KMS-11 (cell line): ENCODE results near the gene SLC36A4.
"Not testable (repeated sequence)": the region's sequence is repeated elsewhere in the genome, so short reads cannot be mapped to it uniquely, and the experiment has no call there.

Experiments
- H2AFZ ChIP-seq: fragments of 200-600 bp; sonication (generic); 2 replicates; pipeline ENCODE4 v1.6.1; 2016; ENCODE audit warnings: antibody characterized with exemption, mixed run types, low read depth
- H3K27ac ChIP-seq: fragments of 200-600 bp; sonication (generic); 2 replicates; pipeline ENCODE4 v1.6.1; 2016; ENCODE audit warnings: mild to moderate bottlenecking, mixed run types
- H3K27me3 ChIP-seq: fragments of 200-600 bp; sonication (generic); 2 replicates; pipeline ENCODE4 v1.6.1; 2017; ENCODE audit warnings: mild to moderate bottlenecking, low read depth, mixed run types, moderate library complexity; ENCODE audit not compliant: insufficient read depth
- H3K36me3 ChIP-seq: fragments of 200-600 bp; sonication (generic); 2 replicates; pipeline ENCODE4 v1.6.1; 2017; ENCODE audit warnings: mild to moderate bottlenecking, mixed run types; ENCODE audit not compliant: insufficient read depth
- H3K4me1 ChIP-seq: fragments of 200-600 bp; sonication (generic); 2 replicates; pipeline ENCODE4 v1.6.1; 2016; ENCODE audit warnings: mild to moderate bottlenecking, low read depth, mixed run types; ENCODE audit not compliant: poor library complexity, severe bottlenecking
- H3K4me2 ChIP-seq: fragments of 200-600 bp; sonication (generic); 2 replicates; pipeline ENCODE4 v1.7.0; 2016; ENCODE audit warnings: mild to moderate bottlenecking, mixed run types
- H3K4me3 ChIP-seq: fragments of 200-600 bp; sonication (generic); IDR thresholded peaks from 2 replicates; pipeline ENCODE4 v1.6.1; 2017; ENCODE audit warnings: low read depth, low read length, mixed read lengths; ENCODE audit not compliant: insufficient read depth
- H3K79me2 ChIP-seq: fragments of 200-600 bp; sonication (generic); 2 replicates; pipeline ENCODE4 v1.6.1; 2016; ENCODE audit warnings: low read depth, mixed run types; ENCODE audit not compliant: insufficient read depth
- H3K9ac ChIP-seq: fragments of 200-600 bp; sonication (generic); 2 replicates; pipeline ENCODE4 v1.6.1; 2016; ENCODE audit warnings: mild to moderate bottlenecking, mixed run types
- H4K20me1 ChIP-seq: fragments of 200-600 bp; sonication (generic); 2 replicates; pipeline ENCODE4 v1.6.1; 2016; ENCODE audit warnings: mild to moderate bottlenecking, mixed run types; ENCODE audit not compliant: insufficient read depth
- TF ChIP-seq, protein P1 (sequence below): fragments of 200-600 bp; sonication (generic); conservative IDR thresholded peaks from 2 replicates; pipeline ENCODE4 v1.6.1; 2017; ENCODE audit warnings: low read depth, mild to moderate bottlenecking, antibody characterized with exemption, low read length, moderate library complexity, mixed read lengths

SLC36A4 gene

DNA sequence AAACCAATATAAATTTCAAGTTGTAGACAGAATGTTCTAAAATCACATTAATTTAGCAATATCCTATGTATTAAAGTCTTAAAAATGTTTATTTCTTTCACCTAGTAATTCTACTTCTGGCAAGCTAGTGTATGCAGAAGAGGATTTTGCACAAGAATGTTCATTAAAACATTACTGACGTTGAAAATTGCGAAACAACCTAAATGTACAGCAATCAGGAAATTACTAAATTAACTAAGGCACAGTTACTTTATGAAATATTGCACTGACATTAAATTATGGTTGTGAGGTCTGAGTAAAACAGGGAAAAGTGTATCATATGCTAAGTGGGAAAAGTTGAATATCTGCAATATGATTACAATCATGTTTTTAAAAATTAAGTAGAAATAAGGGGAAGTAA is 4.1 kb downstream of the SLC36A4 start:
- H4K20me1 ChIP-seq: no peaks in the 10 kb centered on the region
- H3K27ac ChIP-seq: no peak overlapping the region
- TF ChIP-seq, protein P1, sequence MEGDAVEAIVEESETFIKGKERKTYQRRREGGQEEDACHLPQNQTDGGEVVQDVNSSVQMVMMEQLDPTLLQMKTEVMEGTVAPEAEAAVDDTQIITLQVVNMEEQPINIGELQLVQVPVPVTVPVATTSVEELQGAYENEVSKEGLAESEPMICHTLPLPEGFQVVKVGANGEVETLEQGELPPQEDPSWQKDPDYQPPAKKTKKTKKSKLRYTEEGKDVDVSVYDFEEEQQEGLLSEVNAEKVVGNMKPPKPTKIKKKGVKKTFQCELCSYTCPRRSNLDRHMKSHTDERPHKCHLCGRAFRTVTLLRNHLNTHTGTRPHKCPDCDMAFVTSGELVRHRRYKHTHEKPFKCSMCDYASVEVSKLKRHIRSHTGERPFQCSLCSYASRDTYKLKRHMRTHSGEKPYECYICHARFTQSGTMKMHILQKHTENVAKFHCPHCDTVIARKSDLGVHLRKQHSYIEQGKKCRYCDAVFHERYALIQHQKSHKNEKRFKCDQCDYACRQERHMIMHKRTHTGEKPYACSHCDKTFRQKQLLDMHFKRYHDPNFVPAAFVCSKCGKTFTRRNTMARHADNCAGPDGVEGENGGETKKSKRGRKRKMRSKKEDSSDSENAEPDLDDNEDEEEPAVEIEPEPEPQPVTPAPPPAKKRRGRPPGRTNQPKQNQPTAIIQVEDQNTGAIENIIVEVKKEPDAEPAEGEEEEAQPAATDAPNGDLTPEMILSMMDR: no peak
- H3K27me3 ChIP-seq: no peaks in the 10 kb centered on the region
- H3K36me3 ChIP-seq: no peaks in the 10 kb centered on the region
- no peak overlapping the region for H3K4me3 ChIP-seq
- H3K4me1 ChIP-seq: no peaks in the 10 kb centered on the region
- H3K4me2 ChIP-seq: no peak overlapping the region
- no peaks in the 10 kb centered on the region for H3K79me2 ChIP-seq
- no peak overlapping the region for H2AFZ ChIP-seq
- H3K9ac ChIP-seq: no peak overlapping the region

DNA sequence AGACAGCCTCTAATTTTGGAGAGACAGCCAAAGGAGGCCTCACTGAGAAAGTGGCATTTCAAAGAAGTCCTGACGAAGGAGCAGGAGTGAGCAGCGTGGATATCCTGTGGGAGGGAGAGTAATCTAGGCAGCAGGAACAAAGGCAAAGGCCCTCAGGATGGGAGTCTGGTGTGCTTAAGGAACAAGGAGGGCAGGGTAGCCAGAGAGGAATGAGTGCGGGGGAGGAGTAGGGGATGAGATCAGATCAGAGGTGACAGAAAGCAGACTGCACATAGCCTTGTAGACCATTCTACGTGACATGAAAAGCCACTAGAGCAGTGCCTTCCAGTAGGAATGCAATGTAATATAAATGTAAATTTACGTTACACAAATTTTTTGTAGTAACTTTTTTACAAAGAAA is 5.6 kb downstream of the SLC36A4 start:
- Histone ChIP-seq H3K4me3 (no peak overlapping the region), H3K27ac (no peak overlapping the region), H3K4me2 (no peak overlapping the region), H3K79me2 (no peaks in the 10 kb centered on the region), H3K4me1 (no peaks in the 10 kb centered on the region), H4K20me1 (no peaks in the 10 kb centered on the region), H2AFZ (no peak overlapping the region), H3K9ac (no peak overlapping the region), H3K27me3 (no peaks in the 10 kb centered on the region), H3K36me3 (no peaks in the 10 kb centered on the region)
- TF ChIP-seq, protein P1: no peak

DNA sequence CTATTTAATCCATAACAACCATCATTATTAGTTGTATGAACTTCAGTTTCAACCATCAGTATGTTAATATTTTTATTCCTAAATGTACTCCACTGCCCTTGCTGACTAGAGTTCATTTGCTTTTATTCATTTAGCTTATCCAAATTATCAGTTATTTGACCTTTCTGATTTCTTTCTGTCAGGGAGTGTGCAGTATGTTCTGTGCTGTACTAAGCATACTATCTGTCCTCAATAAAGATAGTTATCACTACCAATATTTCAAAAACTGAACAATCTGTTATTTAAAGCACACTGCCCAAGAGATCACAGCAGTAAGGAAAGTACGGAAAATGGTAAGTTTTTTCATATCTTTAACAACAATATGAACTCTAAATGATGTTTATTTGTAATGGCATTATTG is 8.3 kb downstream of the SLC36A4 start:
- Histone ChIP-seq H3K4me3 (no peak overlapping the region), H3K36me3 (no peaks in the 10 kb centered on the region), H3K79me2 (no peaks in the 10 kb centered on the region), H2AFZ (no peak overlapping the region), H3K4me2 (no peak overlapping the region), H4K20me1 (no peaks in the 10 kb centered on the region), H3K4me1 (no peaks in the 10 kb centered on the region), H3K27me3 (no peaks in the 10 kb centered on the region), H3K27ac (no peak overlapping the region), H3K9ac (no peak overlapping the region)
- TF ChIP-seq, protein P1: no peak

DNA sequence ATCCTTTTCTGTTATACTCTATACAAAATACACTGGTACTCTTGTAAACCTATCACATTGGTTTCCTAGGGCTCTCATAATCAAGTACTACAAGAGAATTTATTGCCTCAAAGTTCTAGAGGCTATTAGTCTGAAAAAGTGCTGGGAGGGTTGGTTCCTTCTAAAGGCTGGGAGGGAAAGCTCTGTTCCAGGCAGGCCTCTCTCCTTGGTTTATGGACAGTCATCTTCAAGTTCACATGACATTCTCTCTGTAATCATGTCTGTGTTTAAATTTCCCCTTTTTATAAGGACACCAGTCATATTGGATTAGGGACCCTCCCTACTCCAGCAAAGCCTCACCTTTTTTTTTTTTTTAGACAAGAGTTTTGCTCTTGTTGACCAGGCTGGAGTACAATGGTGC is 9.1 kb downstream of the SLC36A4 start:
- Histone ChIP-seq H3K4me2 (no peak overlapping the region), H2AFZ (no peak overlapping the region), H3K36me3 (no peaks in the 10 kb centered on the region), H3K27ac (no peak overlapping the region), H3K27me3 (no peaks in the 10 kb centered on the region), H3K79me2 (no peaks in the 10 kb centered on the region), H3K4me1 (no peaks in the 10 kb centered on the region), H3K9ac (no peak overlapping the region), H4K20me1 (no peaks in the 10 kb centered on the region), H3K4me3 (no peak overlapping the region)
- TF ChIP-seq, protein P1: no peak

DNA sequence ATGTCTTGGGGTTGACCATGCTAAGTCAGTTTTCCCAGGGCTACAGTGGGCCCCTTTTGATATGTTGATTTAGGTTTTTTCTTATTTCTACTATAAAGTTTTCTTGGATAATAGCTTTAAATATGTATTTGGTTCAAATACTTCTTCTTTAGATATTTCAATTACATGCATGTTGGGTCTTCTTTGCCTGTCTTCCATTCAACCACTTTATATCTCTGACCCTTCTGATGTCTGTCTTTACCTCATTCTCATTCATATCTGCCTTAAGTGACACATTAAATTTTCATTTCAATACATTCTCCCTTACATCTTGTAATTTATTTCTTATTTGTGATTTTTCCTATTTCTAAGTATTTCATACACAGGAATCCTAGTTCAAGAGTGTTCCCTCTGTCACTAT is 10.5 kb downstream of the SLC36A4 start:
- Histone ChIP-seq H3K4me2 (no peak overlapping the region), H3K79me2 (no peaks in the 10 kb centered on the region), H3K36me3 (no peaks in the 10 kb centered on the region), H3K27me3 (no peaks in the 10 kb centered on the region), H3K9ac (no peak overlapping the region), H3K4me3 (no peak overlapping the region), H4K20me1 (no peaks in the 10 kb centered on the region), H3K27ac (no peak overlapping the region), H2AFZ (no peak overlapping the region), H3K4me1 (no peaks in the 10 kb centered on the region)
- TF ChIP-seq, protein P1: no peak

DNA sequence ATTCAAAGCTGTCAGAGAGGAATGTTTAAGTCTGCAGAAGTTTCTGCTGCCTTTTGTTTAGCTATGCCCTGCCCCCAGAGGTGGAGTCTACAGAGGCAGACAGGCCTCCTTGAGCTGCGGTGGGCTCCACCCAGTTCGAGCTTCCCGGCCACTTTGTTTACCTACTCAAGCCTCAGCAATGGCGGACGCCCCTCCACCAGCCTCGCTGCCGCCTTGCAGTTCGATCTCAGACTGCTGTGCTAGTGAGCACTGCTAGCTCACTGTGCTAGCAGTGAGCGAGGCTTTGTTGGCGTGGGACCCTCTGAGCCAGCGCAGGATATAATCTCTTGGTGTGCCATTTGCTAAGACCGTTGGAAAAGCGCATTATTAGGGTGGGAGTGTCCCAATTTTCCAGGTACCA is 19.9 kb downstream of the SLC36A4 start:
- not testable (repeated sequence) for H3K27ac ChIP-seq, H3K4me1 ChIP-seq, H3K4me3 ChIP-seq, H2AFZ ChIP-seq, H3K9ac ChIP-seq, H4K20me1 ChIP-seq, H3K4me2 ChIP-seq, H3K36me3 ChIP-seq, H3K27me3 ChIP-seq, H3K79me2 ChIP-seq
